ENCODE results near the gene CLSTN1.

The CLSTN1 gene

DNA sequence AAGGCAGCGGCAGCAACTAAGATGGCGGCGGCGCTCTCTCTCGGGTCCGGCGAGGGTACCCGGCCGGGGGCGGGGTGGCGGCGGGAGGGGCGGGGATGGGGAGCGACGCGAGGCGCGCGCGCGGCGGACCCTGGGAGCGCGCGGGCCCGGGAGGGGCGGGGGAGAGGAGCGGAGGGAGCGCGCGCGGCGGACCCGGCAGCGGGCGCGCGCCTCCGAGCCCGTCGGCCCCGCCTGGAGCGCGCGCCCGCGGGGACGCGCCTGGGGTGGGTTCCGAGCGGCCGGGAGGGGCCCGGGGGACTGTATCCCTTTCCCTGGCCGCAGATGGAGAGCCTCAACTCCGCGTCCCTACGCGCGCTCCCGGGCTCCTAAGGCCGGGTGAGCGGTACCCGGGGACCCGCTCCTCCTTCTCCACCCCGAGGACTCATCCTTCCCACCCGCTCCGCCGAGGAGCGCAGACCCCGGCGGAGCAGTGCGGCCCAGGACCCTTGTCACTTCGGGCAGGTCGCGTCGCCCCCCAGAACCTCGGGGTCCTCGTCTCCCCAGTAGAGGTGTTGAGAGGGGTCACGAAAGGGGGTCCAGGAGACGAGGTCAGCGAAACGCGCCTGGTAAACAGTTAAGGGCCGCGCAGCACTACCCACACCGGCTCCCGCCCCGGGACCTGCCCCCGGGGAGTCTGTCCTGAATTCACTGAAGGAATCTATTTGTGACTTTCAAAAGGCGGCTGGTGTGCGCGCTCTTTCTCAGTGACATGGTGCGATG lies at the start of gene CLSTN1:
TSS of gene CLSTN1 (minus strand) at position 23 of the 759 bp plus-strand sequence. CDS start 232 bp downstream, outside the sequence.
- TF ChIP-seq, protein P1, sequence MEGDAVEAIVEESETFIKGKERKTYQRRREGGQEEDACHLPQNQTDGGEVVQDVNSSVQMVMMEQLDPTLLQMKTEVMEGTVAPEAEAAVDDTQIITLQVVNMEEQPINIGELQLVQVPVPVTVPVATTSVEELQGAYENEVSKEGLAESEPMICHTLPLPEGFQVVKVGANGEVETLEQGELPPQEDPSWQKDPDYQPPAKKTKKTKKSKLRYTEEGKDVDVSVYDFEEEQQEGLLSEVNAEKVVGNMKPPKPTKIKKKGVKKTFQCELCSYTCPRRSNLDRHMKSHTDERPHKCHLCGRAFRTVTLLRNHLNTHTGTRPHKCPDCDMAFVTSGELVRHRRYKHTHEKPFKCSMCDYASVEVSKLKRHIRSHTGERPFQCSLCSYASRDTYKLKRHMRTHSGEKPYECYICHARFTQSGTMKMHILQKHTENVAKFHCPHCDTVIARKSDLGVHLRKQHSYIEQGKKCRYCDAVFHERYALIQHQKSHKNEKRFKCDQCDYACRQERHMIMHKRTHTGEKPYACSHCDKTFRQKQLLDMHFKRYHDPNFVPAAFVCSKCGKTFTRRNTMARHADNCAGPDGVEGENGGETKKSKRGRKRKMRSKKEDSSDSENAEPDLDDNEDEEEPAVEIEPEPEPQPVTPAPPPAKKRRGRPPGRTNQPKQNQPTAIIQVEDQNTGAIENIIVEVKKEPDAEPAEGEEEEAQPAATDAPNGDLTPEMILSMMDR (IDR thresholded peaks at IDR 0.05), result no peak
- peak within 1 kb of the TSS; percentile 93 for H2AFZ ChIP-seq
- H3K27ac ChIP-seq, result peak within 1 kb of the TSS; percentile 57
- H3K4me3 ChIP-seq (ENCODE audit: low read depth, low read length), result peak within 1 kb of the TSS; percentile 68
- H3K9me3 ChIP-seq (ENCODE audit: control insufficient read depth, low read length), result no peaks in the 10 kb centered on the region
- no peaks in the 10 kb centered on the region for H3K79me2 ChIP-seq
- H3K4me2 ChIP-seq (ENCODE audit: low read length), result peak within 1 kb of the TSS; percentile 93
- H3K4me1 ChIP-seq, result peaks cover 17% of the 10 kb centered on the region
- H3K36me3 ChIP-seq (ENCODE audit: control insufficient read depth, insufficient read depth, low read length), result no peaks in the 10 kb centered on the region
- no peak within 1 kb of the TSS for H3K9ac ChIP-seq
- H3K27me3 ChIP-seq (ENCODE audit: control insufficient read depth, insufficient read depth, low read length), result no peaks in the 10 kb centered on the region

DNA sequence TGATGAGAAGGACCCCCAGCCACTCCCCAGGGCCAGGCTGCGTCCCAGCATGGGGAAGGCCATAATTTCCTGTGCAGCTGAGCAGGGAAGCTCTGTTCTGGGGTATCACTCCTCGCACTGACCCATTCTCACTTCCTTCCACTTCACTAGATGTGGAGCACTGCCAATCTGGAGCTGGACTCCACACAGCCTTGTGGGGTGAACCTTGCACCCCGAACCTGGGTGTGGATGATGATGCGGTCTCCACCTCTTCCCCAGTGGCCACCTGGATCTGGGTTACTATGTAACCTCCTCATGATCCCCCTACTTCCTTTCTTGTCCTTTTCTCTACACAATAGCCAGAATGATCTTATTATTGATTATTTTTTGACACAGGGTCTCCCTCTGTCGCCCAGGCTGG lies 49.6 kb upstream of the CLSTN1 start:
- no peak overlapping the region for H3K27ac ChIP-seq
- no peak overlapping the region for H3K4me2 ChIP-seq (ENCODE audit: low read length)
- H3K36me3 ChIP-seq (ENCODE audit: control insufficient read depth, insufficient read depth, low read length), result no peaks in the 10 kb centered on the region
- no peaks in the 10 kb centered on the region for H3K79me2 ChIP-seq
- H3K4me1 ChIP-seq, result no peaks in the 10 kb centered on the region
- no peak overlapping the region for H3K9ac ChIP-seq
- no peaks in the 10 kb centered on the region for H3K27me3 ChIP-seq (ENCODE audit: control insufficient read depth, insufficient read depth, low read length)
- TF ChIP-seq, protein P1 (IDR thresholded peaks at IDR 0.05), result no peak
- no peak overlapping the region for H3K4me3 ChIP-seq (ENCODE audit: low read depth, low read length)
- no peaks in the 10 kb centered on the region for H3K9me3 ChIP-seq (ENCODE audit: control insufficient read depth, low read length)
- no peak overlapping the region for H2AFZ ChIP-seq

DNA sequence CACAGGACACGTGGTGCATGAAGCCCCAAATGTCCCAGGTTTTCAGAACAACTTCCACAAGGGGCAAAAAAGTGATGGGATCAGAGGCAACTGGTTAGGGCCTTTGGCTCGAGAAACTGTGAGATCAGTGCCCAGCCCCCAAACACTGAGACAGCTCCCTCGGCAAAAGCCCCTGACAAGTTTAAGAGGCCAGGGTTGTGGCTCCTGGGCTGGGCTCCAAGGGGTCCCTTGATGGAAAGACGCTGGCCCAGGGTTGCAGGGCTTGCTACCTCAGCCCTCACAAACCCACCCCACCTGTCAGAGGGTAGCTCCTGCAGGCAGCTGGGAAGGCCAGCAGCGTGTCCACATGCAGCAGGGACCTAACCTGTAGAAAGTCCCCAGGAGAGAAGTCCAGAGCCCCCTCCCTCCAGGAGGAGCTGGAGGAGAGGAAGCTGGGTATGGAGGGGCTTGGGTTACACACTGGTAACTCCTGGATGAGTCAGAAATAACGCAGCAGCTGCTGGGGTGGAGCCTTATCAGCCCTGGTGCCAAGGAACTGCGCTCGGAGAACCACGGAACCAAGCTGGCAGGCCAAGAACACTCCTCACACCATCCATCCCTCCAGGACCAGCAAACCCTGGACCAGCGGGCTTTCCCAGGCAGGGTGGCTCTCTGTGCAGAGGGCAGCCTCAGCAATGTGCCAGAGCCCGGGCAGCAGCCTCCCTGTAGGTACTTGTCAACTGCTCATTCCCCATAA lies 48.8 kb upstream of the CLSTN1 start:
- Histone ChIP-seq H3K27ac (no peak overlapping the region), H3K27me3 (ENCODE audit: control insufficient read depth, insufficient read depth, low read length) (no peaks in the 10 kb centered on the region), H3K4me3 (ENCODE audit: low read depth, low read length) (no peak overlapping the region), H3K4me1 (no peaks in the 10 kb centered on the region), H3K9ac (no peak overlapping the region), H3K4me2 (ENCODE audit: low read length) (no peak overlapping the region), H3K79me2 (no peaks in the 10 kb centered on the region), H3K36me3 (ENCODE audit: control insufficient read depth, insufficient read depth, low read length) (no peaks in the 10 kb centered on the region), H2AFZ (no peak overlapping the region), H3K9me3 (ENCODE audit: control insufficient read depth, low read length) (no peaks in the 10 kb centered on the region)
- TF ChIP-seq, protein P1 (IDR thresholded peaks at IDR 0.05), result no peak

DNA sequence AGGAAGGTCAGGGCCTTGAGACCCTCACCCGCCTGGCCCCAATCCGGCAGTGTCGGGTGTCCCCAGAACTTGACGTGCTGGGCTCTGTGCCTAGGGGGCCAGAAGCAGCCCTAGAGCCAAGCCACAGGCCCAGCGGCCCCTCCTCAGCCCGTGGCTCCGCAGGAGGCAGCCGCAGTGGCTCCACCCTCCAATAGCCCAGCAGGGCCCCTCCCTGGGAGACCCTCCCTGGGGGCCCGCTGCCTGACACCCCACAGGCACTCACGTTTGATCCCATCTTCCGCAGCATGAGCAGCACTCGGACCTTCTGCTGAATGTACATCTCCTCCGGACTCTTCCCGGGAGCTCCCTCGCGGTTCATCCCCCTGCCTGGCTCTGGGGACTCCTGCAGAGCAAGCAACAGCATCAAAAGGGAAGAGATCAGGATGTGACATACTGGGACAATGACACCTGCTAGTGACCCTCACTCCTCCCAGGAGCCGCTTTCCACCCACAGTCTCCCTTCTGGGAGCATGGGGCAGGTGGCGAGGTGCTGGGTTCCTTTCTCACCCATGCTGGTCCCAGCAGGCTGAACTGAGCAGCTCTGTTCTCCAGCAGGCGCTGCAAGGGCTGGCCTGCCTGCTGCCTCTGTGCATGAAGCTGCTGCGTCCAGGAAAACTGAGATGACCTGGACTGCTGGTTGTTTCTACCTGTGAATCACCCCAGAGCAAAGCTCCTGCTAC lies 48.1 kb upstream of the CLSTN1 start:
- H3K4me2 ChIP-seq (ENCODE audit: low read length), result no peak overlapping the region
- H3K9me3 ChIP-seq (ENCODE audit: control insufficient read depth, low read length), result no peaks in the 10 kb centered on the region
- TF ChIP-seq, protein P1 (IDR thresholded peaks at IDR 0.05), result no peak
- no peak overlapping the region for H3K9ac ChIP-seq
- no peaks in the 10 kb centered on the region for H3K4me1 ChIP-seq
- no peaks in the 10 kb centered on the region for H3K36me3 ChIP-seq (ENCODE audit: control insufficient read depth, insufficient read depth, low read length)
- no peak overlapping the region for H3K4me3 ChIP-seq (ENCODE audit: low read depth, low read length)
- no peak overlapping the region for H2AFZ ChIP-seq
- no peaks in the 10 kb centered on the region for H3K27me3 ChIP-seq (ENCODE audit: control insufficient read depth, insufficient read depth, low read length)
- H3K79me2 ChIP-seq, result peaks cover under 1% of the 10 kb centered on the region
- H3K27ac ChIP-seq, result no peak overlapping the region

All from parathyroid adenoma (tissue), 2 donors.